Hematopoietic multipotent progenitor cell treated with erythropoietin and hydrocortisone succinate and interleukin-3 and kit ligand, for 15 days (in vitro differentiated cells): Measurements from ENCODE around the gene SNX9.
"Not testable (repeated sequence)": the region's sequence is repeated elsewhere in the genome, so short reads cannot be mapped to it uniquely, and the experiment has no call there.

ENCODE experiments used
- DNase-seq: peaks from one replicate; pipeline ENCODE4 v3.0.0-alpha.2; 2015; ENCODE audit warnings: low spot score

SNX9 gene

GRCh38 chr6:157954150-157955117 is 131.4 kb downstream of the SNX9 start:
- DNase-seq: no peak

GRCh38 chr6:157955675-157956074 is 132.6 kb downstream of the SNX9 start:
- DNase-seq: no peak

- DNase-seq: no peak
These were observed 133.2 kb downstream of the SNX9 start for GRCh38 chr6:157956171-157956730.

GRCh38 chr6:157959451-157960227 is 136.6 kb downstream of the SNX9 start:
- no peak for DNase-seq

- DNase-seq: no peak
These were observed 138.2 kb downstream of the SNX9 start for GRCh38 chr6:157961153-157961831.

- DNase-seq: no peak
These were observed 139.0 kb downstream of the SNX9 start for GRCh38 chr6:157961832-157962575.

- DNase-seq: no peak
These were observed 139.7 kb downstream of the SNX9 start for GRCh38 chr6:157962601-157963302.

GRCh38 chr6:157964100-157964499 is 141.1 kb downstream of the SNX9 start:
- DNase-seq: no peak

- DNase-seq: no peak
These were observed 142.3 kb downstream of the SNX9 start for GRCh38 chr6:157965387-157965786.

GRCh38 chr6:157966589-157966977 is 143.5 kb downstream of the SNX9 start:
- no peak for DNase-seq

GRCh38 chr6:157967020-157967419 is 144.0 kb downstream of the SNX9 start:
- DNase-seq: no peak

- no peak for DNase-seq
These were observed 144.4 kb downstream of the SNX9 start for GRCh38 chr6:157967486-157967885.

GRCh38 chr6:157972177-157972576 is 149.1 kb downstream of the SNX9 start:
- DNase-seq: not testable (repeated sequence)

- no peak for DNase-seq
These were observed 151.4 kb downstream of the SNX9 start for GRCh38 chr6:157974341-157974894.

GRCh38 chr6:157974967-157975366 is 151.9 kb downstream of the SNX9 start:
- DNase-seq: no peak

- DNase-seq: no peak
These were observed 152.4 kb downstream of the SNX9 start for GRCh38 chr6:157975456-157975855.

- no peak for DNase-seq
These were observed 153.5 kb downstream of the SNX9 start for GRCh38 chr6:157976345-157977175.

- no peak for DNase-seq
These were observed 154.2 kb downstream of the SNX9 start for GRCh38 chr6:157977176-157977804.
